NCI-H69 (cell line): ENCODE results near the gene SFXN1.

Source experiments
- DNase-seq: peaks from one replicate; lab custom pipeline; 2025; lab: John Stamatoyannopoulos, UW

Gene SFXN1

DNA sequence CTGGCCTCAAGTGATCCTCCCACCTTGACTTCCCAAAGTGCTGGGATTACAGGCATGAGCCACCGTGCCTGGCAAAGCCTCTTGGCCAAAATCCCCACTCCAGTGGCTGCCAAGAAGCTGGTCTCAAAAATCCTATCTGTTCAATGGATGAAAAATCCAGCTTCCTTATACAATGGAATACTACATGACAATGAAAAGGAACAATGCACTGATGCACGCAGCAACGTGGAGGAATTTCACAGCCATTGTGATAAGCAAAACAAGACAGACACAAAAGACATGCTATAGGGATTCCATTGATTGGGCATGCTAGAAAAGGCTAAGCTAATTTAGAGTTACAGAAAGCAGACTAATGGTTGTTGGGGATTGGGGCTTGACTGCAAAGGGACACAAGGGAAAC, 13.1 kb upstream of the SFXN1 start:
- DNase-seq: no peak

GRCh38 chr5:175466700-175467318, 11.6 kb upstream of the SFXN1 start:
- DNase-seq: no peak

DNA sequence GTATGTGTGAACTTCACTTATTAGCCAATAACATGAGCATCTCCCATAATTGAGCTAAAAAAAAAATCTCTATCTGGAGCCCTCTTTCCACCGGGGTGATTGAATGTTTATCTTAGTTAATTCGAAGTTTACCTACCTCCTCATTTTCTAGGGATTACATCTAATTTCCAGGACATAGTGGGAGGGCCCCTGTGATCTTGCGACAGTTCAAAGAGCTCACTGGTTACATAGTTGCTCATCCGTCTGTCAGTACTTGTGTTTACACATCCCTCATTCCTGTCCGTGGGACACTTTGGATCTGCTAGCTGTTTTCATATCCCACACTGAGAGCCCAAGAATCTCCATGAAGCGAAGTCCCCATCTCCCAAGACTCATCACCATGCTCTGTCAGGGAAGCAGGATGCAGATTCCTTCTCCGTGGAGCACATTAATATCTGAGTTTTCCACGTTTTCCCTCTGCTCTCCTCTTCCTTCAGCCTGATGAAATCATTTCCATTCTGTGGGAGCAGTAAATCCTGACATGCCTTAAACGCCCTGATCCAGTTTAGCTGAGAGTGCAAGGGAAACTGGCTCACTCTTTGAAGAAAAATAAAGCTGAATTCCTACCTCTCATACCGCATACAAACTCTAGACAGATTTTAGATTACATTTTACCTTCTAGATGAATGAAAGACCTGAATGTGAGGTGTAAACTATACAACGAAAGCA, 10.2 kb upstream of the SFXN1 start:
- no peak for DNase-seq

- no peak for DNase-seq
Measured at GRCh38 chr5:175468892-175469291, 9.5 kb upstream of the SFXN1 start.

- DNase-seq: no peak
Measured at GRCh38 chr5:175469916-175470315, 8.4 kb upstream of the SFXN1 start.

GRCh38 chr5:175470781-175471180, 7.6 kb upstream of the SFXN1 start:
- no peak for DNase-seq

DNA sequence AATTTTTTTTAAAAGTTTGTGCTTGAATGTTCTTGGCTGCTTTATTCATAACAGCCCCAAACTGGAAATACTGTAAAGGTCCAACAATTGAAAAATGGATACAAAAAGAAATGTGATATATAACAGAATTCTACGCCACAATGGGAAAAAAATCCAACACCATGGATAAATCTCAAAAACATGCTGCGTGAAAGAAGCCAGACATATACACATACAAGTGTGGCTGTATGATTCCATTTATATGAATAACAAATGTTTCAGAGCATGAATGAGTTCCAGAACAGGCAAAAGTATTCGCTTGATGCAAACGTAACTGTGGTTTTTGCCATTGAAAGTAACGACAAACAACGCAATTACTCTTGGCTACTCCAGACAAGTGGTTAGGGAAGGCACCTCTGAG, 7.2 kb upstream of the SFXN1 start:
- DNase-seq: no peak

DNA sequence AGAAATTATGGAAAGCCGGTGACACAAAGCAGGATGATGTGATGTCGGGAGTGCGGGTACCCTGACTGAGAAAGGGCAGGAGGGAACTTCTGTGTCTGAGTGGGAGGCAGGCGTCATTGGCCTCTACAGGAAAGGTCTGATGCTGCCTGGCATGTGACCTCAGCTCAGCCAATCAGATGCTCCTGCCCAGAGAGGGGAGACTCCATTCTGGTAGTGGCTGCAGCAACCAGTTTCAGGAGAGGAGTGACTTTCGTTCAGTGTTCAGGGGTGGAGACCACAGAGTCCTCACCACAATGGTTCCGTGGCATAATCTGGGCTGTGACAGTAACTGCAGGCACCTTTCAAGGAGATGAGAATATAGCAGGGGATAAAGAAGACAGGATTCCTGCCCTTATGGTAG, 6.7 kb upstream of the SFXN1 start:
- no peak for DNase-seq

DNA sequence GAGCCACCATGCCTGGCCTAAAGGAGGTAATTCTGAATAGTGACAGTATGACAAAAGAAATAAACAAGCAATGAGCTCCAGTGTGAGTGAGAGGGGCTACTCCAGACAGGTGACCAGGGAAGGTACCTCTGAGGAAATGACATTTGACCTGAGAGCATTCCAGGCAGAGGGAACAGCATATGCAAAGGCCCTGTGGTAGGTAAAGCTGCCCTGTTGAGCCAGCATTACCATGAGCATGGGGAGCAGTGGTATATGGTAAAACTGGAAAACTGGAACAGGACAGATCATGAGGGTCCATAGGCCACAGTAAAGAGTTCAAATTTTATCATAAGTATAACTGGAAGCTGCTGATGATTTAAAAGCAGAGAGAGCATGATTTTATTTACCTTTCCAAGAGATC, 6.0 kb upstream of the SFXN1 start:
- DNase-seq: no peak

- no peak for DNase-seq
Measured at GRCh38 chr5:175475248-175475647, 3.1 kb upstream of the SFXN1 start.

DNA sequence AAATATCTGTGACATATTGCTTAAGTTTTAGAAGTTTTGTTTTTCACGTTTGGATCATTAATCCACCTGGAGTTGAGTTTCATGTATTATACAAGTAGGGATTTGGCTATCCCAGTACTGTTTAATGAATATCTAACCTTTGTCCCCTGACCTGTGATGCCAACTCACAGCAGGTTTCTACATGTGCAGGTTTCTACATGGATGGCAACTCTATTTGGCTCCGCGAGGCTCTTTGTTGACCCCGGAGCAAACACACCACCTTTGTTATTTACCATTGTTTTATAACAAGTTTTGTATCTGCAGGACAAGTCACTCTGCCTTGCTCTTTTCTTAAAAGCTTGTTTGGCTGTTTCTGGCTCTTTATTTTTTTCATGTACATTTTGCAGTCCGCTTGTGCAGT, 920 bp upstream of the SFXN1 start:
- no peak for DNase-seq

DNA sequence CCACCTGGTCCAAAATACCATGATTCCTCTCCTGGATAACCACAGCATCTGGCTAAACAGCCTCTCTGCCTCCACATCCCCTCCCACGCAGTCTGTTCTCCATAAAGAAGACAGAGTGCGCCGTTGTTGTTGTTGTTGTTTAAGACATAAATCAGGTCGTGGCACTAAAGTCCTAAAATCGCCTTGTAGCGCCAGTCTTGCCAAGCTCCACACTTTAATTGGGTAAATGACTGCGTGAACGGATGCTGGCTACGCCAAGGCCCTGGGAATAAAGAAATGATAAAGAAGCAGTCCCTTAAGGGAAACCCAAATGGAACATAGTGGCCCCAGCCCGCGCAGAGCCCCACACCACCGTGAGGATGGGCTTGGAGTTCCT, 364 bp upstream of the SFXN1 start:
- DNase-seq: no peak

- DNase-seq: peak; percentile 32
Measured at GRCh38 chr5:175479125-175479881, 943 bp downstream of the SFXN1 start.

GRCh38 chr5:175483337-175483736, 5.0 kb downstream of the SFXN1 start:
- no peak for DNase-seq

DNA sequence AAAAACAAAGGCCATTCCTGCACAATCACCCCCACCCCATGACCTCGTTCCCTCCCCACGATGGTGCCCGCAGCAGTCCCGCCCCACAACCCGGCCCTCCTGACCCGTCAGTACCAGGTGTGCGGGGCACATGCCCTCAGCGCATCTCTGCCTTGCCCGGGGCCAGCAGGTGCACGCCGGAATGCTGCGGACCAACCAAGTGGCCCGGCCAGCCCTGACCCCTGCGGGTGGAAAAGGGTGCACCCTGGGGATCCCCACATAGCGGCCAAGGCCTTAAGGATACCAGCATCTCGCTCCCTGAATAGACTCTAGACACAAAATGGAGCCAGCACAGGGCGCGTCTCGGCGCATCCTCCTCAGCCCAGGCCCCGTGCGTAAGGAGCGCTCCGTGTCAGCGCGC, 6.0 kb downstream of the SFXN1 start:
- no peak for DNase-seq

- no peak for DNase-seq
Measured at GRCh38 chr5:175484829-175485228, 6.5 kb downstream of the SFXN1 start.

GRCh38 chr5:175485631-175486030, 7.3 kb downstream of the SFXN1 start:
- DNase-seq: no peak

GRCh38 chr5:175487514-175488222, 9.3 kb downstream of the SFXN1 start:
- DNase-seq: no peak

DNA sequence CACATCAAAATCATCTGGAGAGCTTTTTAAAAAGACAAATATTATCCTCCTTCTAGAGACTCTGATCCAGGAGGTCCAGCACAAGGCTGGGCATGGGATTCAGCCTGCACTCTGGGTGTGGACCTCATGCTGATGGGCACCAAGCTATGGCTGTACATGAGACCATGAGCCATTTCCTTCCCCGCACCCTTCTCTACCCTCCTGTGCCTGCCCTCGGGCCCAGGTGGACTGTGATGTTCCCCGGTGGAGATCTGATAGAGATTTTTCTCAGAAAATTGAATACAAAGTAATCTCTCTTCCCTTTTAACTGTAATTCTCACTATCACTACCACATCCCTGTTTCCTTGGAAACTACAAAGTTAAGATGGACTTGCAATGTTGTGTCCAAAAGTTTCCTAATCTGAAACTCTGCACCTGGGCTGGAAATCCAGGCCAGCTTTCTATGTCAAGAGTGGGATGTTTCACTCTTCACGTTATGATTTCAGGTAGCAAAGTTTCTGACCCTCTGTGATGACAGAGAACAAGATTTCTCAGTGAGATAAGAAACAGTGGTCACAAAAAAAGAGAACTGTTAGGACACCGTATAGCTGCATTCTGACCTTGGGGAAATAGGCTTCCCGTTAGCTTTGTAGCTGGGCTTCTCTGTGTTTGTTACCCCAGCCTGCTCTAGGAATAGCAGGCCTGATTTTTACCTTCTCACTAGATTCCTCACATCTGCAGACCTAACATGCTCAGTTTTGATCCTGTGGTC, 11.5 kb downstream of the SFXN1 start:
- DNase-seq: no peak

- DNase-seq: no peak
Measured at GRCh38 chr5:175491223-175491622, 12.9 kb downstream of the SFXN1 start.

DNA sequence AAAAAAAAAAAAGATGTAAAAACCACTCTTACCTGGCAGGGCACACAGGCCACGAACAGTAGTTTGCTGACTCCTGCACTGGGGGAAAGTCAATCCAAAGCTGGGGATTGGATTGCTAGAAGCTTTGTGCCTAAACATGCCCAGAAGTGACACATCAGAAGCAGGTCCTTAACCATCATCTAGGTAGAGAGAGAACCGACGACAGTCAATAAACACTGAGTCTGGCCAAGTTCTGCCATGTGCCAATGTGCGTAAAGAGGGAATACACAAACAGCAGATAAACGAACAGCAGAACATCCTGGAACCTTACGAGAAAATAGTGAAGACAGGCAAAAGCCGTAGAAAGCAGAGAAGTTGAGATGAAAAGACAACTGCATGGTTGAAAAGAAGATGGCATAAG, 14.9 kb downstream of the SFXN1 start:
- no peak for DNase-seq

- no peak for DNase-seq
Measured at GRCh38 chr5:175493726-175494125, 15.4 kb downstream of the SFXN1 start.
